Caco-2 (cell line): Measurements from ENCODE around the gene SLF2. TPM values are rescaled to one million over a fixed set of nuclear protein-coding genes. Genes with fewer than 3 reads are reported as not detected.
A peak's percentile ranks its signal among the peaks of the same experiment; 100 is the strongest.

Source experiments
- BruUV-seq: library from RNA; stranded (reverse); fragments of 400-500 nt; replicated peaks from 2 replicates; lab custom pipeline; 2021; lab: Mats Ljungman, UMichigan
- CTCF ChIA-PET: fragments of 300-600 bp; sonication (Branson Sonifier 250); formaldehyde crosslinking; loops from one replicate; lab custom pipeline; 2022; ENCODE audit warnings: antibody characterized with exemption; lab: Charles Lee
- POLR2A ChIA-PET: fragments of 300-600 bp; sonication (Branson Sonifier 250); formaldehyde crosslinking; loops from one replicate; lab custom pipeline; 2022; ENCODE audit warnings: antibody characterized with exemption; lab: Charles Lee
- DNase-seq, 2 experiments: peaks; one replicate each; pipeline versions ENCODE4 v3.0.0 to v3.0.0-alpha.2; 2020 to 2022
- H3K27me3 ChIP-seq: replicated peaks from 2 replicates; pipeline ENCODE4 v1.6.0; 2011; ENCODE audit warnings: low read length; ENCODE audit not compliant: control insufficient read depth, insufficient read depth
- H3K36me3 ChIP-seq: 2 replicates; pipeline ENCODE4 v1.5.1; 2011; ENCODE audit warnings: low read length; ENCODE audit not compliant: control insufficient read depth, insufficient read depth
- H3K4me1 ChIP-seq: fragments of 250-450 bp; sonication (Bioruptor Pico); 2 replicates; pipeline ENCODE4 v1.5.1; 2020; ENCODE audit warnings: mild to moderate bottlenecking
- H3K4me3 ChIP-seq: 2 replicates; pipeline ENCODE4 v1.5.1; 2011; ENCODE audit warnings: low read depth, mild to moderate bottlenecking, control low read depth, low read length
- H3K9me3 ChIP-seq: fragments of 250-450 bp; sonication (Bioruptor Pico); 2 replicates; pipeline ENCODE4 v1.5.1; 2020; ENCODE audit warnings: mild to moderate bottlenecking, moderate library complexity
- H3K27ac Mint-ChIP-seq: one replicate; pipeline ENCODE4 v1.8.0; 2022; ENCODE audit warnings: mixed read lengths; ENCODE audit not compliant: unreplicated experiment
- H3K27me3 Mint-ChIP-seq: one replicate; pipeline ENCODE4 v1.8.0; 2022; ENCODE audit warnings: mixed read lengths; ENCODE audit not compliant: insufficient read depth, unreplicated experiment
- H3K36me3 Mint-ChIP-seq: one replicate; pipeline ENCODE4 v1.8.0; 2022; ENCODE audit warnings: mild to moderate bottlenecking, mixed read lengths; ENCODE audit not compliant: insufficient read depth, unreplicated experiment
- H3K4me1 Mint-ChIP-seq: one replicate; pipeline ENCODE4 v1.8.0; 2022; ENCODE audit warnings: low read depth, mixed read lengths; ENCODE audit not compliant: unreplicated experiment
- H3K4me3 Mint-ChIP-seq: one replicate; pipeline ENCODE4 v1.8.0; 2022; ENCODE audit warnings: mild to moderate bottlenecking, moderate library complexity, mixed read lengths; ENCODE audit not compliant: unreplicated experiment
- H3K9me3 Mint-ChIP-seq: one replicate; pipeline ENCODE4 v1.8.0; 2022; ENCODE audit warnings: mixed read lengths; ENCODE audit not compliant: unreplicated experiment
- intact Hi-C: fragments of 100-400 bp; cut with micrococcal nuclease; formaldehyde crosslinking; loops from one replicate; pipeline ENCODE4 v1.10.0; 2022; ENCODE audit not compliant: unreplicated experiment
- total RNA-seq: library from RNA; stranded (reverse); gene quantifications from 2 replicates; pipeline ENCODE4 v1.2.3, GENCODE V29; 2022
- TF ChIP-seq, protein P1 (sequence below), 2 experiments: fragments of 200-600 bp in 1 of 2; IDR thresholded peaks; 1 replicate in 1 of 2; 2 replicates in 1 of 2; pipeline versions ENCODE4 v1.5.1 to v1.8.0; 2011 to 2022; ENCODE audit warnings: antibody characterized with exemption in 1 of 2, control low read depth in 1 of 2, inconsistent platforms in 1 of 2, low read depth in 1 of 2, low read length in 1 of 2, mild to moderate bottlenecking in 1 of 2, moderate library complexity in 1 of 2; ENCODE audit not compliant: insufficient read depth in 1 of 2, severe bottlenecking in 1 of 2, unreplicated experiment in 1 of 2

SLF2 gene
- total RNA-seq, 1 experiment from 2014 or later: 25.2 TPM

GRCh38 chr10:100948916-100949315, 36.2 kb downstream of the SLF2 start:
- Mint-ChIP-seq H3K9me3 (no peaks in the 10 kb centered on the region), H3K4me1 (no peaks in the 10 kb centered on the region), H3K27me3 (no peaks in the 10 kb centered on the region), H3K27ac (no peak overlapping the region), H3K36me3 (peaks cover 34% of the 10 kb centered on the region), H3K4me3 (no peak overlapping the region)
- Histone ChIP-seq H3K27me3 (no peaks in the 10 kb centered on the region), H3K36me3 (peaks cover 4% of the 10 kb centered on the region; the same call in 1 of the 2 replicates), H3K4me1 (no peaks in the 10 kb centered on the region), H3K4me3 (no peak overlapping the region), H3K9me3 (no peaks in the 10 kb centered on the region)
- no peak for DNase-seq
- BruUV-seq: no TSS peak
- ChIA-PET CTCF (no interaction called here), POLR2A (no interaction called here)
- TF ChIP-seq, protein P1, sequence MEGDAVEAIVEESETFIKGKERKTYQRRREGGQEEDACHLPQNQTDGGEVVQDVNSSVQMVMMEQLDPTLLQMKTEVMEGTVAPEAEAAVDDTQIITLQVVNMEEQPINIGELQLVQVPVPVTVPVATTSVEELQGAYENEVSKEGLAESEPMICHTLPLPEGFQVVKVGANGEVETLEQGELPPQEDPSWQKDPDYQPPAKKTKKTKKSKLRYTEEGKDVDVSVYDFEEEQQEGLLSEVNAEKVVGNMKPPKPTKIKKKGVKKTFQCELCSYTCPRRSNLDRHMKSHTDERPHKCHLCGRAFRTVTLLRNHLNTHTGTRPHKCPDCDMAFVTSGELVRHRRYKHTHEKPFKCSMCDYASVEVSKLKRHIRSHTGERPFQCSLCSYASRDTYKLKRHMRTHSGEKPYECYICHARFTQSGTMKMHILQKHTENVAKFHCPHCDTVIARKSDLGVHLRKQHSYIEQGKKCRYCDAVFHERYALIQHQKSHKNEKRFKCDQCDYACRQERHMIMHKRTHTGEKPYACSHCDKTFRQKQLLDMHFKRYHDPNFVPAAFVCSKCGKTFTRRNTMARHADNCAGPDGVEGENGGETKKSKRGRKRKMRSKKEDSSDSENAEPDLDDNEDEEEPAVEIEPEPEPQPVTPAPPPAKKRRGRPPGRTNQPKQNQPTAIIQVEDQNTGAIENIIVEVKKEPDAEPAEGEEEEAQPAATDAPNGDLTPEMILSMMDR (IDR thresholded peaks at IDR 0.05; ENCODE audit: insufficient read depth in 1 of 2, low read depth in 1 of 2, low read length in 1 of 2, severe bottlenecking in 1 of 2, unreplicated experiment in 1 of 2): no peak
- intact Hi-C loops: no loop called here

DNA sequence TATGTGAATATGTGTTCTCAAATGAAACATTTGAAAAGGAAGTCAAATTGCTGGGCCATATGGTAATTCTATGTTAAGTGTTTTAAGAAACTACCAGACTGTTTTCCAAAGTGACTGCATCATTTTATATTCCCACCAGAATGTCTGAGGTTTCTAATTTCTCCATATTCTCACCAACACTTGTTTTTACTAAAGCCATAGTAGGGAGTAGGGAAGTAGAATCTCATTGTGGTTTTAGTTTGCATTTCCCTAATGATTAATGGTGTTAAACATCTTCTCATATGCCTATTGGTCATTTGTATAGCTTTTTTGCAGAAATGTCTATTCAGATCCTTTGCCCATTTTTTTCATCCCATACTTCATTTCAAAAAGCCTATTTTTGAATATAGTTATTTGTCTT, 47.5 kb downstream of the SLF2 start:
- Histone ChIP-seq H3K4me1 (no peaks in the 10 kb centered on the region), H3K36me3 (no peaks in the 10 kb centered on the region; the same call in 1 of the 2 replicates), H3K9me3 (no peaks in the 10 kb centered on the region), H3K27me3 (no peaks in the 10 kb centered on the region), H3K4me3 (no peak overlapping the region)
- DNase-seq: no peak
- ChIA-PET CTCF (no interaction called here), POLR2A (no interaction called here)
- no peak overlapping the region for H3K4me3 Mint-ChIP-seq
- TF ChIP-seq, protein P1 (IDR thresholded peaks at IDR 0.05; ENCODE audit: insufficient read depth in 1 of 2, low read depth in 1 of 2, low read length in 1 of 2, severe bottlenecking in 1 of 2, unreplicated experiment in 1 of 2): no peak
- no TSS peak for BruUV-seq
- no peaks in the 10 kb centered on the region for H3K9me3 Mint-ChIP-seq
- H3K27me3 Mint-ChIP-seq: no peaks in the 10 kb centered on the region
- intact Hi-C loops: no loop called here
- H3K27ac Mint-ChIP-seq: no peak overlapping the region
- H3K36me3 Mint-ChIP-seq: peaks cover 24% of the 10 kb centered on the region
- H3K4me1 Mint-ChIP-seq: no peaks in the 10 kb centered on the region

GRCh38 chr10:100962351-100963080, 49.8 kb downstream of the SLF2 start:
- no peaks in the 10 kb centered on the region for H3K27me3 Mint-ChIP-seq
- Histone ChIP-seq H3K4me1 (no peaks in the 10 kb centered on the region), H3K4me3 (no peak overlapping the region), H3K9me3 (no peaks in the 10 kb centered on the region), H3K36me3 (peaks cover 1% of the 10 kb centered on the region), H3K27me3 (no peaks in the 10 kb centered on the region)
- peaks cover 4% of the 10 kb centered on the region for H3K4me1 Mint-ChIP-seq
- H3K4me3 Mint-ChIP-seq: no peak overlapping the region
- CTCF ChIA-PET: interaction anchor here (0.6 kb wide), 1 partner anchor 138 kb away, joined by 3 read pairs; no protein-coding TSS in a partner anchor
- POLR2A ChIA-PET: no interaction called here
- no peak for DNase-seq
- H3K9me3 Mint-ChIP-seq: no peaks in the 10 kb centered on the region
- no peak overlapping the region for H3K27ac Mint-ChIP-seq
- TF ChIP-seq, protein P1 (IDR thresholded peaks at IDR 0.05; ENCODE audit: insufficient read depth in 1 of 2, low read depth in 1 of 2, low read length in 1 of 2, severe bottlenecking in 1 of 2, unreplicated experiment in 1 of 2): no peak
- TSS peak; percentile 29 for BruUV-seq
- intact Hi-C loops: no loop called here
- H3K36me3 Mint-ChIP-seq: peaks cover 13% of the 10 kb centered on the region
